Measurements from ENCODE around the gene ZFAND5. TPM values are rescaled to one million over a fixed set of nuclear protein-coding genes. Genes with fewer than 3 reads are reported as not detected.

ZFAND5 gene
- polyA plus RNA-seq, 12 donors: 113 to 255 (median 168) TPM

GRCh38 chr9:72332351-72332750, 32.7 kb downstream of the ZFAND5 start:
- no peak for DNase-seq

GRCh38 chr9:72327631-72328030, 37.4 kb downstream of the ZFAND5 start:
- no peak for DNase-seq

GRCh38 chr9:72326641-72327040, 38.4 kb downstream of the ZFAND5 start:
- DNase-seq: no peak

DNA sequence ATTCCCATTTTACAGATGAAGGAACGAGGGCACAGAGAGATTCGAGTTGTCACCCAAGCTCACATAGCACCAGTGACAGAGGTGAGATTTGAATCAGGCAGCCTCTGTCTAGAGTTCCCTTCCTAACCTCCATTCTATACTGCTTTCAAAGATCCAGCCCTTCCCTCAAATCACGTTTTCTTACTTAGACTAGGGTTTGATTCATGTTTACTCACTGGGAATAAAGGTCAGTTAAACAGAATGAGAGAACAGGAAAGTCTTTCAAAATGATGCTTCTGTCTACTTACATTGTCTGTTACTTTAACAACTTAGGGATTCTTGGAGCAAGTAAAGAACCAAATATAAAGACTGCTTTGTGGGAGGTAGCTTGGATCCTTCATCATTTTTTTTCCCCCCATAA, 40.0 kb downstream of the ZFAND5 start:
- no peak for DNase-seq

- no peak for DNase-seq
These were observed 42.3 kb downstream of the ZFAND5 start for GRCh38 chr9:72322678-72323077.

DNA sequence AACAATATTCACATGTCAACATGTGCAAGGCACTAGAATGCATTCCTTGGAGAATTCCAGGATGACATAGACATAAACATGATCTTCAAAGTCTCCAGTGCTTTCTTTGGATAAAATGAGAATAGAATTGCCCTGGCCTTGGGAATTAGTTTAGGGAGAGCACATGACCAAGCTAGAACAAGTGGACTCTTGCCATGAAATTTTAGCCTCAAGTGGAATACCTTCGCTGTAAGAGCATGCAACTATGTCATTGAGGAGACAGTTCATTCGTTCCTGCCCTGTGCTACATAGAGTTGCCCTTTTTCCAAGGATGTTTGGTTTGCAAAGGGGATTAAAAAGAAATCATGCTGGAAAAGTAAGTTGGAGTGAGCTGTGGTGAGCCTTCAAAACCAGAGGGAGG, 42.7 kb downstream of the ZFAND5 start:
- no peak for DNase-seq

- DNase-seq: peak; percentile 31
These were observed 49.3 kb downstream of the ZFAND5 start for GRCh38 chr9:72315510-72316311.

DNA sequence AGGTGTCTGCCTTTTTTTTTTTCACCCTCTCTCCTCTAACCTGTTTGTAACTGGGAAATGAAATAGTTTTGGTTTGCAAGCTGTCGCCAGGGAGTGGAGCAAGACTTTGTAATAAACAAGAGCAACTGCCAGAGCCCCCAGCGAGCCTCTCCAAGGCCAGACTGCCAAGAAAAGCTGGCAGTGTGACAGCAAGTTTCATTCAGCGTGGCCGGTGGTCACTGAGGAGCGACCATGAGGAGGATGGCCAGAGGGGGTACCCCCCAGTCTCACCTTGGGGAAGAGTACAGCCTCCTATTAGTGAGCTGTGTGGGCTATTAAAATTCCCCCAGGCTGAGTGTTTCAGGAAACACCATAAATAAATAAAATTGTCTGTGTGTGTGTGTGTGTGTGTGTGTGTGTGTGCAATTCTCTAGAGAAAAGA, 49.9 kb downstream of the ZFAND5 start:
- DNase-seq: peak; percentile 45

GRCh38 chr9:72313507-72313906, 51.5 kb downstream of the ZFAND5 start:
- no peak for DNase-seq

DNA sequence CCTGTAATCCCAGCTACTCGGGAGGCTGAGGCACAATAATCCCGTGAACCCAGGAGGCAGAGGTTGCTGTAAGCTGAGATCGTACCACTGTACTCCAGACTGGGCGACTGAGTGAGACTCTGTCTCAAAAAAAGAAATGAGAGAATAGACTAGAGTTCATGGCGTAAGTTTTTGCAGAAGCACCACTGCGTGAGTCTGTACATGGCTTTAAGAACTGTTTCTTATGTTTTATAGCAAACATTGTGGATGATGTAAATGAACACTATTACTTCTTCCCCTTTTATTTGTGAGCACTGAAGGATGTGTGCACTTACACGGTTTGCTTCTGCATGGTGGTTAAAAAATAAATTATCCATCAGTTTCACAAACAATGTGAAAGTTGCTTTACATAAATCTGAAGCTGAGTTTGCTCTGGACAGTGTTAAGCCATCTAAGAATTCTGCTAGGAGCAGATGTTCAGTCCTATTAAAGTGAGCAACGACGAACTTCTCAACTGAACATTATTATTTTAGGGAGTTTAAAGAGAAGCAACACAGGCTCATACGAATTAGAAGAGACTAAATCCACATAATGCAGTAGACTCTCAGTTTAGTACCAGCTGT, 52.5 kb downstream of the ZFAND5 start:
- no peak for DNase-seq

- no peak for DNase-seq
These were observed 55.5 kb downstream of the ZFAND5 start for GRCh38 chr9:72309364-72310133.

DNA sequence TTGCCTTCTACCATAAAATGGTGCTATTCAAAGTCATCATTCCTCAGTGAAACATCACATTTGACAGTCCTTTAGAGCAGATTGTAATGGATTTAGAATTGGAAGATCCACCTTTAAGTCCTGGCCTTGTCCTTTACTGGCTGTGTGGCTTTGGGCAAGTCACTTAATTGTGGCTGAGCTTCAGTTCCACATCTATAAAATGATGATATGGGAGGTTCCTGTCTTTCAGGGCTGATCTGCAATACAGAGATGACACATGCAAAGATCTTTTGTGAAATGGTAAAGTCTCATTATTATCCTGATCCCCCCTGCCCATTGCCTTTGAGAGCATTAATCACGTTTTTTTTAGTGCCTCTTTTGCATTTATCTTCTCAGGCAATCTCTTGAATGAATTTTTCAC, 58.2 kb downstream of the ZFAND5 start:
- no peak for DNase-seq

- DNase-seq: no peak
These were observed 59.3 kb downstream of the ZFAND5 start for GRCh38 chr9:72305707-72306106.

- DNase-seq: peak; percentile 41
These were observed 59.9 kb downstream of the ZFAND5 start for GRCh38 chr9:72305102-72305546.

DNA sequence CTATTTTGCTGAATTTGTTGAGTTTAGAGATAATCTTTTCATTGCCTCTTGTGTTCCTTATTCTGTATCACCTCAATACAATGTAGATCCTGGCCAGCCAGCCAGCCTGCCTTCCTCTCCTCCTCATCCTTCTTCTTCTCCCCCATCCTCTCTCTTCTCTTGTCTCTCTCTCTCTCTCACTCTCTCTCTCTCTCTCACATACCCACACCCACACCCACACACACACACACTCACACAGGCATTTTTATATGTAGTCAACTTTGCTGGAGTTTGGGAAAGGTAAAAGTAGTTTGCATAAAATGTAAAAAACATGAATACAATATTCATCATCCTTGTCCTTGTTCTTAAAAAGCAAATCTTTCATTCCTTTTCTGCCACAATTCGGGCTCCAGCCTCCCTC, 60.5 kb downstream of the ZFAND5 start:
- DNase-seq: no peak

Other genes starting within 250 kb of the ZFAND5 start
- gene GDA, start 215.8 kb downstream of the ZFAND5 start, polyA plus RNA-seq (ENCODE audit: insufficient read length in 12 of 12): 1 to 10 TPM in 4 of 12 donors, under 1 TPM in 7, not detected in 1; 0.32 to 3.1 (median 0.66) TPM
- gene TMC1, start 156.4 kb upstream of the ZFAND5 start, polyA plus RNA-seq (ENCODE audit: insufficient read length in 12 of 12): 1 to 10 TPM in 6 of 12 donors, under 1 TPM in 4, not detected in 2; 0.41 to 2.8 (median 1.1) TPM